ENCODE measurements around the gene CHD9NB. TPM values are rescaled to one million over a fixed set of nuclear protein-coding genes. Genes with fewer than 3 reads are reported as not detected.
A peak's percentile ranks its signal among the peaks of the same experiment; 100 is the strongest.

Gene CHD9NB
- total and polyA plus RNA-seq, 10 of the 15 experiments (the other 5 are each of a cell fraction or from before 2014, with no cell fraction given), result 0.14 to 1.6 (median 0.73) TPM

DNA sequence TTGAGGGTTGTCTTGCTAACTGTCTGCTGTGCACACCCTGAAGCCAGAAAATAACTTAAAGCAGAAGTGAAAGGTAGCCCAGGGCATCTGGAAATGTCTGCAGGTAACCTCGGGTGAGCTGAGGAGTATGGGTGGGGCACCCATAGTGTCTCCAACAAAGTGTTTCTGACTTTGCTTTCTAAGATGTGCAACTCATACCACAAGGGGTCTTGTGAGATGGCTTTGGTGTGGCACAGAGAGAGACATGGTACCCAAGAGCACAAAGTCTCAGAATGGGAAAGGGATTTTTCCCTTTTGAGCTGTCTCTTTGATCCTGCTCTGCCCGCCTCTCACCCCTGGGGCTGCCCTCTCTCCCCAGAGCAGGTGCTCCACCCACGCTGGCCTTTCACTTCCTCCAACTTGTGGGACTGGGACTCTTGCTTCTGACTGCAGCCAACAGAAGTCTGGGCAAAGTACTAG lies 9.0 kb upstream of the CHD9NB start (continued):
- peak in 1 of 2 experiments; percentile 89; a peak in 2 of 4 replicates for TF ChIP-seq ETV6 (conservative IDR thresholded peaks at IDR 0.05 in 1 of 2, IDR thresholded peaks at IDR 0.05 in 1 of 2; ENCODE audit: borderline replicate concordance in 1 of 2, low read depth in 1 of 2)
- TF ChIP-seq, protein P1, sequence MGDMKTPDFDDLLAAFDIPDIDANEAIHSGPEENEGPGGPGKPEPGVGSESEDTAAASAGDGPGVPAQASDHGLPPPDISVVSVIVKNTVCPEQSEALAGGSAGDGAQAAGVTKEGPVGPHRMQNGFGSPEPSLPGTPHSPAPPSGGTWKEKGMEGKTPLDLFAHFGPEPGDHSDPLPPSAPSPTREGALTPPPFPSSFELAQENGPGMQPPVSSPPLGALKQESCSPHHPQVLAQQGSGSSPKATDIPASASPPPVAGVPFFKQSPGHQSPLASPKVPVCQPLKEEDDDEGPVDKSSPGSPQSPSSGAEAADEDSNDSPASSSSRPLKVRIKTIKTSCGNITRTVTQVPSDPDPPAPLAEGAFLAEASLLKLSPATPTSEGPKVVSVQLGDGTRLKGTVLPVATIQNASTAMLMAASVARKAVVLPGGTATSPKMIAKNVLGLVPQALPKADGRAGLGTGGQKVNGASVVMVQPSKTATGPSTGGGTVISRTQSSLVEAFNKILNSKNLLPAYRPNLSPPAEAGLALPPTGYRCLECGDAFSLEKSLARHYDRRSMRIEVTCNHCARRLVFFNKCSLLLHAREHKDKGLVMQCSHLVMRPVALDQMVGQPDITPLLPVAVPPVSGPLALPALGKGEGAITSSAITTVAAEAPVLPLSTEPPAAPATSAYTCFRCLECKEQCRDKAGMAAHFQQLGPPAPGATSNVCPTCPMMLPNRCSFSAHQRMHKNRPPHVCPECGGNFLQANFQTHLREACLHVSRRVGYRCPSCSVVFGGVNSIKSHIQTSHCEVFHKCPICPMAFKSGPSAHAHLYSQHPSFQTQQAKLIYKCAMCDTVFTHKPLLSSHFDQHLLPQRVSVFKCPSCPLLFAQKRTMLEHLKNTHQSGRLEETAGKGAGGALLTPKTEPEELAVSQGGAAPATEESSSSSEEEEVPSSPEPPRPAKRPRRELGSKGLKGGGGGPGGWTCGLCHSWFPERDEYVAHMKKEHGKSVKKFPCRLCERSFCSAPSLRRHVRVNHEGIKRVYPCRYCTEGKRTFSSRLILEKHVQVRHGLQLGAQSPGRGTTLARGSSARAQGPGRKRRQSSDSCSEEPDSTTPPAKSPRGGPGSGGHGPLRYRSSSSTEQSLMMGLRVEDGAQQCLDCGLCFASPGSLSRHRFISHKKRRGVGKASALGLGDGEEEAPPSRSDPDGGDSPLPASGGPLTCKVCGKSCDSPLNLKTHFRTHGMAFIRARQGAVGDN (IDR thresholded peaks at IDR 0.05), result peak; percentile 88
- TF ChIP-seq CTCF (IDR thresholded peaks at IDR 0.05 in 2 of 3, conservative IDR thresholded peaks at IDR 0.05 in 1 of 3; ENCODE audit: control insufficient read depth in 2 of 3, extremely low read depth in 1 of 3, insufficient read depth in 1 of 3, low read depth in 3 of 3, low read length in 3 of 3), result peak; percentile 13 to 14 (median 13); a peak in 2 of 6 replicates
- TF ChIP-seq FOXK2 (IDR thresholded peaks at IDR 0.05), result no peak
- peak; percentile 85 for TF ChIP-seq MXI1 (IDR thresholded peaks at IDR 0.05; ENCODE audit: low read depth, low read length)
- TF ChIP-seq MEF2A (IDR thresholded peaks at IDR 0.05; ENCODE audit: insufficient read depth, low read depth, low read length), result peak; percentile 69
- peak; percentile 30; the same call in 1 of the 2 replicates for TF ChIP-seq SMC3 (IDR thresholded peaks at IDR 0.05; ENCODE audit: borderline replicate concordance, low read length)
- peak; percentile 94 for TF ChIP-seq CREM (IDR thresholded peaks at IDR 0.05; ENCODE audit: low read depth)
- TF ChIP-seq DPF2 (IDR thresholded peaks at IDR 0.05), result peak; percentile 100
- peak; percentile 99 for TF ChIP-seq MTA3 (IDR thresholded peaks at IDR 0.05; ENCODE audit: borderline replicate concordance, low read length)
- peak; percentile 94 for TF ChIP-seq BACH1 (IDR thresholded peaks at IDR 0.05; ENCODE audit: borderline replicate concordance)
- TF ChIP-seq GATAD2B (conservative IDR thresholded peaks at IDR 0.05; ENCODE audit: low read depth), result peak; percentile 99
- TF ChIP-seq CHD4 (IDR thresholded peaks at IDR 0.05), result no peak
- TF ChIP-seq SUPT20H (IDR thresholded peaks at IDR 0.05; ENCODE audit: borderline replicate concordance, control insufficient read depth, low read depth, low read length), result no peak
- peak; percentile 93 for TF ChIP-seq ZNF217 (IDR thresholded peaks at IDR 0.05)
- TF ChIP-seq CBFB (IDR thresholded peaks at IDR 0.05; ENCODE audit: low read depth), result peak; percentile 88
- TF ChIP-seq RB1 (IDR thresholded peaks at IDR 0.05; ENCODE audit: borderline replicate concordance), result no peak
- TF ChIP-seq POLR2AphosphoS2 (IDR thresholded peaks at IDR 0.05; ENCODE audit: low read depth, low read length), result no peak
- TF ChIP-seq MYC (IDR thresholded peaks at IDR 0.05; ENCODE audit: insufficient read depth, insufficient read length, insufficient replicate concordance, low read length, severe bottlenecking), result no peak
- TF ChIP-seq YBX1 (IDR thresholded peaks at IDR 0.05), result no peak
- peak; percentile 40; the same call in 1 of the 2 replicates for TF ChIP-seq TAF1 (IDR thresholded peaks at IDR 0.05; ENCODE audit: borderline replicate concordance, low read depth, low read length)
- TF ChIP-seq SMAD5 (IDR thresholded peaks at IDR 0.05; ENCODE audit: low read depth), result no peak
- peak; percentile 100 for TF ChIP-seq IKZF2 (IDR thresholded peaks at IDR 0.05)
- no peak for TF ChIP-seq ESRRA (IDR thresholded peaks at IDR 0.05; ENCODE audit: low read length)
- TF ChIP-seq SIX5 (IDR thresholded peaks at IDR 0.05; ENCODE audit: low read depth, low read length, severe bottlenecking), result no peak

All from GM12878 (cell line).